Stimulated activated CD8-positive, alpha-beta memory T cell treated with anti-CD3 and anti-CD28 coated beads, Interleukin-4, amount 100 ng/mL, for 1 hour (primary cell): ENCODE measurements around the gene SHROOM3.

Experiments
- DNase-seq, 2 donors: peaks; one replicate each; pipeline ENCODE4 v3.0.0-alpha.2; 2020; ENCODE audit warnings: low read depth in 2 of 2, low spot score in 1 of 2

Gene SHROOM3

DNA sequence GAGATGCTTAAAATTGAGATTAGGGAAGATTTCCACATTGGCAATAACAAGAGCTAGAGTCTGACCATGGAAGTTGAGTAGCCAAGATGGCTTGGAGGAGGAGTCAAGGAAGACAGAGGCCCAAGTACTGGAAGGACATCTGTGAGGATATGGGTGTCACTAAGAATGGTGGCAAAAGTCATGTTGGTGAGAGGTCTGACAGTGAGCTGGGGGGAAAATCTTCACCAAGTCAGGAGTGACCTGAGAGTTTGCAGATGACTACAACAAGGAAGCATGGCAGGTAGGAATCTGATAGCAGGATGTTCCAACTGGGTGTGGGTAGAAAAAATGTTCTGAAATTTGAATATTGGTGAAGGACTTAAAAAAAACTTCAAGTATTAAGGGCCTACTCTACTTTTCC, 103.3 kb downstream of the SHROOM3 start:
- DNase-seq = no peak

DNA sequence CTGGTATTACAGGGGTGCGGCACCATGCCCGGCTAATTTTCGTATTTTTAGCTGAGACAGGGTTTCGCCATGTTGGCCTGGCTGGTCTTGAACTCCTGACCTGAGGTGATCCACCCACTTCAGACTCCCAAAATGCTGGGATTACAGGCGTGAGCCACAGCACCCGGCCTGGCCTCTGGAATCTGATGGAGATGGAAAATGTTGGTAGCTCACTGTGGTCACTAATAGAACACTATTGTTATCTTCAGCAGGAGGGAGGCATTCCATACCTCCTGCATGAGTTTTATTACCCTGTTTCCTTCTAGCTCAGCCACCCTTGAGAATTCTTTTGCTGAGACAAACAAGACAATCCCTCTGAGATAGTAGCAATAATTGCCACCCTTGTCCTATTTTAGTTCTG, 105.0 kb downstream of the SHROOM3 start:
- no peak for DNase-seq

GRCh38 chr4:76540486-76540885, 105.5 kb downstream of the SHROOM3 start:
- no peak for DNase-seq

DNA sequence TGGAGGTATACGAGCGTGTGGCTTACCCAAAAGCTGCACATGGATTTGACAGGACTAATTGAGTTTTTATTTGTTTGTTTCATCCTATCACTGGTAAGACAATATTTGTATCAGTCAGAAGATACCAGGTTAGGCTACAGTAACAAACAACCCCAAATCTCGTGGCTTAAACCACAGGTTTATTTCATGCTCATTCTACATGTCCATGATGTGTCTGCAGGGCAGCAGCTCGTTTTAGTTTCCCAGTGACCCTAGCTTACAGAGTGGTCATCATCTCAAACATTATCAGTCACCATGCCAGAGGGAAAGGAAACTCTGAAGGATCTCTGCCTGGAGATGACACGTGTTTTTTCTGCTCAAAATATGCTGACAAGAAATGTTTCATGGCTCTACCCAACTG, 108.3 kb downstream of the SHROOM3 start:
- DNase-seq = no peak

- DNase-seq = no peak
Observed at GRCh38 chr4:76544725-76545124, 109.7 kb downstream of the SHROOM3 start.

- DNase-seq = no peak
Observed at GRCh38 chr4:76545226-76545884, 110.3 kb downstream of the SHROOM3 start.

DNA sequence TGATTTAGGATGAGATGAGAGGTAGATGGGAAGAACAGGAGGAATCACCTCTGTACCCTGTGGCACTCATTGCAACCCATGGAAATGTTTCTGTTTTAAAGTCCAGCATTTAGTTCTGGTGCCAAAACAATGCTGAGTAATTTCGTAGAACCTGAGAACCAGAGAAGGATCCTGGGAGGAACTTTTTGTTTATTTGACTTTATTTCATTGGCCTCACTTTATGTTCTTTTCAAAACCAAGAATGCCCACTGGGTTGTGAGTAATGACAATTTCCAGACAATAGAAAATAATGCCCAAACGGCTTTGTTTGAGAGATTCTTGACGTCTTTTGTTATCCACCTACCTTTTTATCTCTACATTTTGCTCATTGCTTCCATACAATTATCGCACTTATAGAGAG, 111.3 kb downstream of the SHROOM3 start:
- no peak for DNase-seq

DNA sequence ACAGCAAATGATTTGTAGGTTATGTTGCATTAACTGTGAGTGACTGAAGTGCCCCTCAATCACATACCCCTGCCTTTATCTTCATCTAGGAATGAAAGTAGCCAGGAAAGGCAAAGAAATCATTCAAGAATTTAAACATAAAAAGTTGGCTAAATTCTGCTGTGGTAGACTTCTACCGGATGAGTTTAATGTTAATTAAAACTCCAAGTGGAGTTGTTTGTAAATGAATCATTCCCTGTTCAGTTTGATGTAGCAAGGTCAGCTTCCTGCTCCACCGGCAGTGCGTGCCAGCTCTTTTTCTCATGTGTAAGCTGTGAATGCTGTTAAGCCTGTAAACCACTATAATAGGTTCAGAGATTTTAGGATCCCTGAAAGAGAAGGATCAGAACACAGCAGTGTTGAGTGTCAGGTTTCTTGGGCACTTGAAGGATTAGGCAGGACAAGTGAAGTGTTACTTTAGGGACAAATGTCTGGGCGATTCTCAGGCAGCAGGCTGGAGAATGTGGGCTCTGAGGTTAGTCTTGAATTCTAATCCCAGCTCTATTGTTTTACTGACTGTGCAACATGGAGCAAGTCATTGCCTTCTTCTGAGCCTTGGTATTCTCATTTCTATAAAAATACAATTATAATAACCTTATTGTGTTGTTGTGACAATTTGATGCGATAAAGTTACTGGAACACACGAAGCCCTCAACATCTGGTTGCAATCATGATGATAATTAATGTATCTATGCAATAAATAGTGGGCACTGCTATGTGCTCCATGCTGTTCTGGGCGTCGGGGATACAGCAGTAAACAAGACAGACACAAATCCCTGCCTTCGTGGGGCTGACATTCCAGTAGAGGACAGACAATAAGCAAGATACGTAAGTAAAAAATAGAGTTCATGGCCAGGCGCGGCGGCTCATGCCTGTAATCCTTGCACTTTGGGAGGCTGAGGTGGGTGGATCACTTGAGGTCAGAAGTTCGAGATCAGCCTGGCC, 112.0 kb downstream of the SHROOM3 start:
- no peak for DNase-seq

DNA sequence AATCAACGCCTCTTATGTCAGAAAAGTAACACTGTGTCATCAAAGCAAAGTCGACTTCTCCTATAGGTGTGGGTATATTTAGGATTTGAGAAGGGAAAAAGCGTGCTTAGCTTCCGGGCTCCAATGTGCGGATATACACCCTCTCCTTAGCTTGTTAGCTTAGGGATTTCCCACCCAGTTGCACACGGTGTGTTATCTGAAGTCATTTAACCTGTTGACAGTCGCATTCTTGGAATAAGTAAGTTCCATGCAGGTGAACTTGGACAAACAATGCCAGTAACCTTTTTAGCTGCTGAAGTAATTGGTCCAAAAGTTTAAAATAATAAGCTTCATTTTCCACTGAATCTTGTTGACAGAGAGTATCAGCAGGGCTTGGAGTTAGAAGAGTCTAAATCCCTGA, 113.7 kb downstream of the SHROOM3 start:
- DNase-seq = no peak

DNA sequence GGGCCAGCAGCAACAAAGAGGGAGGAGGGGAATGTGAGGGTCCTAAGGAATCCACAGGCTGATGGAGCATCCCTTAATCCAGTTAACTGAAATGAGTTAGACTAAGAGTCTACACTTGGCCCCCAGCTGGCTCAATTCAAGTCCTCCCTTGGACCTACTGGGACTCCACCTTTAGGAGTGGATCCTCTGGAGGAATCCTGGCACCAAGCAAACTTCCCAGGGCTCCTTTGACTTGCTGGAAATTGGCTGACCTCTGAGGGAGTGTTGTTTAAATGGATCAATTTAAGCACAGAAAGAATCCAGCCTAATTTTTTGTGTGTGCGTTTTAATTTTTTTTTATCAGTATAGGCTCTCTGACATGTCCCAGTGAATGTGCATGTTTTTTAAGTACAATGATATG, 114.7 kb downstream of the SHROOM3 start:
- no peak for DNase-seq

DNA sequence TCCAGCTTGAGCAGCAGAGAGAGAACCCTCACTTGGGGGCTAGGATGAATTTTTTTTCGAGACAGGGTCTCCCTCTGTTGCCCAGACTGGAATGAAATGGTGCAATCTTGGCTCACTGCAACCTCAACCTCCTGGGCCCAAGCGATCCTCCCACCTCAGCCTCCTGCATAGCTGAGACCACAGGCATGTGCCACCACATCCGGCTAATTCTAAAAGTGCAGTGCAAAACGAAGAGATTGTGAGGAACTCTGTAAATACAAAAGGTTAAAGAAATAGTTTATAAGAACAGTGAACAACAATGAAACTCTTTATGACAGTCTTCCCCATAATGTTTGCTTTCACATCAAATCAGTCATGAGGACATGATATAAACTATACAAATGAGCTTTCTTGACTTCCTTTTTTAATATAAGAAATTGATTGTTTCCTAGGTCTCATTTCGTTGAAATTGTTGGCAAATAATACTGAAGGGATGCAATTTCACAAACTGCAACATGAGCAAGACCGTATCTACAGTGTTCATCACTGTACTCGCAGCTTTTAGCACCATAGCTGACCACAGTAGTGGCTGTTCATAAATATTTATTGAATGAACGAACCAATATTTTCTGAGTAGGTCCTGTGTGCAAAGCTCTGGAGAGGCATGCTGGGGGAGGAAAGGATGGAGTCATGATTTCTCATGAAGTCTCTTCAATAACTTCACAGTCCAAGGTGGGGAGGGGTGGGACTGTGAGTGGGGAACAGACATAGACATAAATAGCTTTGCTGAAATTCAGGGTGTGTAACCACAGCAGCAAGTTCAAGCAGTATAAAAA, 116.1 kb downstream of the SHROOM3 start:
- no peak for DNase-seq

GRCh38 chr4:76554630-76555029, 119.6 kb downstream of the SHROOM3 start:
- DNase-seq = no peak

- no peak for DNase-seq
Observed at GRCh38 chr4:76556452-76556851, 121.4 kb downstream of the SHROOM3 start.

DNA sequence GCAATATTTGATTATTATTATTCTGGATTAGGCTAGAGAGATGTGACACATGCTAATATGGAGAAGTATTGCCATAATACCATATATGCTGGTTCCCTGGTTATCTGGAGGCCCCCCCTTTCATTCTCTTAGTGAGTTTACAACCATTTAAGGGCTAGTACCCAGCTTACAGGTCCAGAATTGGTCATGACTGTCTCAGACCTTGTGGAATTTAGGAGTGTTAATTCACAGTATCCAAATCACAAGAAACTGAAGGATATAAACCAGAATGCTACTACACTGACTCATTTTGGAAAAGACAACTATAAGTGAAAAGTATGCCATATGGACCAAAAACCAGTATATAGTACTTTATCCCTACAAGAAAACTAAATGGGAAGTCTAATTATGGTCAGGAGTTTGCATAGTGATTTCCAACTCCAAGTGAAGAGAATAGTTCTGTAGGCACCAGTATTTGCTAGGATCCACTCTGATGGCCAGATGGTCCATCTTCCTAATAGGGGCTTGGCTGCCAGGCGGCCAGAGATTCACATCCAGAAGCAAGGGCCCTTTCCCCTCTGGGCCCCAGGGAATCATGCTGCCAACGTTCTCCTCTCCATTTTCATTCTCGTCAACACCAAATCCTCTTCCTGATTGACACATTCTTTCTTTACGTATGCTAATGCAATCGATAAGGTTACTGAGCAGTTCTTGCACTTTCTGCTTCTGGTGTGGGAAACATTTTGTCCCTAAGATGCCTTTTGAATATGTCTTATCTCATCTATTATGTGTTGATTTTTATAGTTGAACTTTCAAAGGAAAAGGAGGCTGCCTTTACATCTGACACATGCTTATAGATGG, 123.6 kb downstream of the SHROOM3 start:
- DNase-seq = no peak

DNA sequence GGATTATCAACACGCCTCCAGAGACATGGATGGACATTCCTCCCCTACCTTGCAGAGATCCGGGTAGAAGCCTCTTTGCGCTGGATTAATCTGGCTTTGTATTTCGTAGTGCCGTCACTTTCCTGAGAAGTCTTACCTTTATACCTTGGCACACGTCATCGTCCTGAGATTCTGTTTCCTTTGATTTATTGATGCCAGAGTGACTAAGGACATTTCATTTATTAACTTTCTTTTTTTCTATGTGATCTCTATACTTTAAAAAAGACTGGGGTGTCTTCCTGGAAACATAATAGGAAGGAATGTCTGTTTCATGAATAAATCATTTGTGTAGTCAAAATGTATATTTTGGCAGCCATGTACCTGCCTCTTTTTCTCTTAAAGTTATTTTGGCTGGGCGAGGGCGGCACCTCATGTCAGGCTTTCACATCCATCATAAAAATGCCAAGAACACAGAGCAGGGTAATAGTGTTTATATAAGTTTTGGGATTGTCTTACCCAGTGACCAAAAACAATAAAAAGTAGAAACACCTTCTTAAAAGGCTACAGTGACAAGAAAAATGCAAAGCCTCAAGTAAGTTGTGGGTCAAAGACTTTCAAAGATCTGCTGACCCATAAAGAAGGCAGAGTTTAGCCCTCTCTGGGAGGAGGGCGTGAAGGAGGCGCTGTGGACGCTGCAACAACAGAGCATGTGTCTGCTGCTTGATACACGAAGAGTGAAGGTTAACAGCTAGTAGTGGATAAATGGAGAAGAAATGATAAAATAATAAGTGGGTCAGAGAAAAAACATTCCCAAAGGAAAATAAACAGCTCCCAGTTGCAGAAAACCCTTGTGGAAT, 124.4 kb downstream of the SHROOM3 start:
- no peak for DNase-seq

GRCh38 chr4:76562161-76562560, 127.1 kb downstream of the SHROOM3 start:
- DNase-seq = no peak

- no peak for DNase-seq
Observed at GRCh38 chr4:76562836-76563453, 127.9 kb downstream of the SHROOM3 start.

- no peak for DNase-seq
Observed at GRCh38 chr4:76563454-76564122, 128.6 kb downstream of the SHROOM3 start.
